Calu3 (cell line): Measurements from ENCODE around the gene CD276. TPM values are rescaled to one million over a fixed set of nuclear protein-coding genes. Genes with fewer than 3 reads are reported as not detected.

Experiments used
- BruUV-seq: library from RNA; stranded (reverse); fragments of 400-500 nt; replicated peaks from 2 replicates; lab custom pipeline; 2021; lab: Mats Ljungman, UMichigan
- CTCF ChIA-PET: fragments of 300-600 bp; sonication (Branson Sonifier 250); formaldehyde crosslinking; loops from one replicate; lab custom pipeline; 2022; ENCODE audit warnings: antibody characterized with exemption; lab: Charles Lee
- DNase-seq: peaks from one replicate; pipeline ENCODE4 v3.0.0; 2022
- H3K27ac Mint-ChIP-seq: one replicate; pipeline ENCODE4 v1.8.0; 2022; ENCODE audit warnings: mixed read lengths; ENCODE audit not compliant: unreplicated experiment
- H3K27me3 Mint-ChIP-seq: one replicate; pipeline ENCODE4 v1.8.0; 2022; ENCODE audit warnings: mixed read lengths; ENCODE audit not compliant: unreplicated experiment
- H3K36me3 Mint-ChIP-seq: one replicate; pipeline ENCODE4 v1.8.0; 2022; ENCODE audit warnings: mild to moderate bottlenecking, moderate library complexity, mixed read lengths; ENCODE audit not compliant: insufficient read depth, unreplicated experiment
- H3K4me1 Mint-ChIP-seq: one replicate; pipeline ENCODE4 v1.8.0; 2022; ENCODE audit warnings: mild to moderate bottlenecking, low read depth, mixed read lengths; ENCODE audit not compliant: unreplicated experiment
- H3K4me3 Mint-ChIP-seq: one replicate; pipeline ENCODE4 v1.8.0; 2022; ENCODE audit warnings: mild to moderate bottlenecking, low read depth, moderate library complexity, mixed read lengths; ENCODE audit not compliant: unreplicated experiment
- H3K9me3 Mint-ChIP-seq: one replicate; pipeline ENCODE4 v1.8.0; 2022; ENCODE audit warnings: low read depth, mixed read lengths; ENCODE audit not compliant: unreplicated experiment
- intact Hi-C: fragments of 100-400 bp; cut with micrococcal nuclease; formaldehyde crosslinking; loops from one replicate; pipeline ENCODE4 v1.10.0; 2022; ENCODE audit not compliant: unreplicated experiment
- total RNA-seq: library from RNA; stranded (reverse); gene quantifications from 2 replicates; pipeline ENCODE4 v1.2.3, GENCODE V29; 2022
- TF ChIP-seq, protein P1 (sequence below): fragments of 200-600 bp; IDR thresholded peaks from one replicate; pipeline ENCODE4 v1.8.0; 2022; ENCODE audit warnings: antibody characterized with exemption; ENCODE audit not compliant: unreplicated experiment

The CD276 gene
- total RNA-seq, 1 experiment from 2014 or later: 84.6 TPM

DNA sequence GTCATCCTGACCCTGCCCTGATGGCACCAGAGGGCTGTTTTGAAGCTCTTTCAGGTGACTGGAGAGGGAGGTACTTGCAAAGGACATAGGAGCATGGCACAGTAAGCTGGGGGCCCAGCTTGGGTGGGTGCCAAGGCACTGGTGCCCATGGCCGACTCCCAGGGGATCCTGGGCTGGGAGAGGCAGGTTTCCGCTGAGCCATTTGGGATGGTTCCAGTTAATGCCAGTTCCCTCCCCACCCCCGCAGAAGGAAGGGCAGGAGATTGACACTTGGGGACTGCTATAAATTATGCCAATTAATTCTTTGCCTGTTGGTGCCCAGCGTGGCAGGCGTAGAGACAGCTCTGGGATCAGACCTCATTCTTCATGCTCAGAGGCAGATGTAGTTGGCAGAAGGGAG, 26.1 kb downstream of the CD276 start:
- CTCF ChIA-PET: interaction anchor here (1.4 kb wide), 1 partner anchor 10 kb away, joined by 3 read pairs; no protein-coding TSS in a partner anchor
- intact Hi-C loops: no loop called here
- no peak overlapping the region for H3K4me3 Mint-ChIP-seq
- TF ChIP-seq, protein P1, sequence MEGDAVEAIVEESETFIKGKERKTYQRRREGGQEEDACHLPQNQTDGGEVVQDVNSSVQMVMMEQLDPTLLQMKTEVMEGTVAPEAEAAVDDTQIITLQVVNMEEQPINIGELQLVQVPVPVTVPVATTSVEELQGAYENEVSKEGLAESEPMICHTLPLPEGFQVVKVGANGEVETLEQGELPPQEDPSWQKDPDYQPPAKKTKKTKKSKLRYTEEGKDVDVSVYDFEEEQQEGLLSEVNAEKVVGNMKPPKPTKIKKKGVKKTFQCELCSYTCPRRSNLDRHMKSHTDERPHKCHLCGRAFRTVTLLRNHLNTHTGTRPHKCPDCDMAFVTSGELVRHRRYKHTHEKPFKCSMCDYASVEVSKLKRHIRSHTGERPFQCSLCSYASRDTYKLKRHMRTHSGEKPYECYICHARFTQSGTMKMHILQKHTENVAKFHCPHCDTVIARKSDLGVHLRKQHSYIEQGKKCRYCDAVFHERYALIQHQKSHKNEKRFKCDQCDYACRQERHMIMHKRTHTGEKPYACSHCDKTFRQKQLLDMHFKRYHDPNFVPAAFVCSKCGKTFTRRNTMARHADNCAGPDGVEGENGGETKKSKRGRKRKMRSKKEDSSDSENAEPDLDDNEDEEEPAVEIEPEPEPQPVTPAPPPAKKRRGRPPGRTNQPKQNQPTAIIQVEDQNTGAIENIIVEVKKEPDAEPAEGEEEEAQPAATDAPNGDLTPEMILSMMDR: no peak
- no peaks in the 10 kb centered on the region for H3K9me3 Mint-ChIP-seq
- peaks cover 26% of the 10 kb centered on the region for H3K36me3 Mint-ChIP-seq
- no peak for DNase-seq
- H3K4me1 Mint-ChIP-seq: no peaks in the 10 kb centered on the region
- H3K27ac Mint-ChIP-seq: no peak overlapping the region
- H3K27me3 Mint-ChIP-seq: no peaks in the 10 kb centered on the region
- BruUV-seq: no TSS peak

GRCh38 chr15:73711526-73711925, 27.3 kb downstream of the CD276 start:
- TF ChIP-seq, protein P1: no peak
- no peaks in the 10 kb centered on the region for H3K27me3 Mint-ChIP-seq
- H3K4me1 Mint-ChIP-seq: no peaks in the 10 kb centered on the region
- no peak overlapping the region for H3K27ac Mint-ChIP-seq
- intact Hi-C loops: no loop called here
- H3K36me3 Mint-ChIP-seq: peaks cover 29% of the 10 kb centered on the region
- H3K4me3 Mint-ChIP-seq: no peak overlapping the region
- BruUV-seq: no TSS peak
- H3K9me3 Mint-ChIP-seq: no peaks in the 10 kb centered on the region
- DNase-seq: no peak
- CTCF ChIA-PET: interaction anchor here (0.8 to 1.4 kb wide), 3 partner anchors 9 to 93 kb away, joined by 3 read pairs; no protein-coding TSS in a partner anchor

DNA sequence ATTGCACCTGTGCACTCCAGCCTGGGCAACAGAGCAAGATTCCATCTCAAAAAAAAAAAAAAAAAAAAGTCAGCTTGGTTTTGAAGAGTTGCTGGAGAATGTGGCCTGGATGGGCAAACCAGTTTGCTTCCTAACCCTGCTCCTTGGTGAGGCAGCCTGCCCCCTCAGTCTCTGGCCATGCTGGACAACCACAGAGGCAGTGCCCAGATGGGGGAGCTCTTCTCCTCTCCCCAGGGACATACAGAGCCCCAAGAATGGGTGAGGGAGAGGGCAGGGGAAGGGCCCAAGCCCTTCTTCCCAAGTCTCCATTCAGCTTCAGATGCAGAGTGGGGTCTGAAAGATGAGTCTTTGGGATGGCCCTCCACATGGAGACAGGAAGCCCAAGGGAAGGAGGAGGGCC, 27.9 kb downstream of the CD276 start:
- Mint-ChIP-seq H3K27ac (no peak overlapping the region), H3K4me3 (no peak overlapping the region), H3K4me1 (no peaks in the 10 kb centered on the region), H3K27me3 (no peaks in the 10 kb centered on the region), H3K36me3 (peaks cover 29% of the 10 kb centered on the region), H3K9me3 (no peaks in the 10 kb centered on the region)
- no TSS peak for BruUV-seq
- CTCF ChIA-PET: interaction anchor here (0.6 to 1.2 kb wide), 2 partner anchors 93 to 1184 kb away, joined by 3 to 5 read pairs; no protein-coding TSS in a partner anchor
- intact Hi-C loops: no loop called here
- no peak for DNase-seq
- TF ChIP-seq, protein P1: no peak

DNA sequence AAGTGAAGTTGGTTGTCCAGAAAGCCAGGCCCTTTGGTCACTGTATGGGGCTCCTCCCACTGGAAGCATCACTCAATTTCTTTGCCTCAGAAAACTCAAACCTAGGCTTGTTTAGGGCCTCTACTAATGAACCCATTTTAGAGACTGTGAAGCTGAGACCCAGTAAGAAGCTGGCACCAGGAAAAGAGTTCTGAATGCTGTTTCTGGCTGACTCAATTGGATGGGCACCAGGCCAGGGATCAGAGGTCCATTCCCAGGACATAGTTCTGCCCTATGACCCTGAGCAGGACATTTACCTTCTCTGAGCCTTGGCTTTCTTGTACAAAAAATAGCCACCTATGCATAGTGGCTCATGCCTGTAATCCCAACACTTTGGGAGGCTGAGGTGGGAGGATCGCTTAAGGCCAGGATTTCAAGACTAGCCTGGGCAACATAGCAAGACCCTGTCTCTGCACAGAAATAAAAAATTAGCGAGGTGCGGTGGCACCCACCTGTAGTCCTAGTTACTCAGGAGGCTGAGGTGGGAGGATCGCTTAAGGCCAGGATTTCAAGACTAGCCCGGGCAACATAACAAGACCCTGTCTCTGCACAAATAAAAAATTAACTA, 30.6 kb downstream of the CD276 start:
- DNase-seq: no peak
- BruUV-seq: no TSS peak
- no peaks in the 10 kb centered on the region for H3K9me3 Mint-ChIP-seq
- intact Hi-C loops: no loop called here
- CTCF ChIA-PET: no interaction called here
- H3K27me3 Mint-ChIP-seq: peaks cover 18% of the 10 kb centered on the region
- TF ChIP-seq, protein P1: no peak
- H3K27ac Mint-ChIP-seq: no peak overlapping the region
- no peaks in the 10 kb centered on the region for H3K4me1 Mint-ChIP-seq
- H3K4me3 Mint-ChIP-seq: no peak overlapping the region
- H3K36me3 Mint-ChIP-seq: peaks cover 24% of the 10 kb centered on the region
